GM12864 (cell line): ENCODE results near the gene SPSB1.

ENCODE experiments used
- DNase-seq: peaks from one replicate; pipeline ENCODE4 v3.0.0-alpha.2; 2011; ENCODE audit warnings: low read depth
- H3K4me3 ChIP-seq: 2 replicates; pipeline ENCODE4 v1.5.1; 2011; ENCODE audit warnings: mild to moderate bottlenecking, low read depth, low read length, control low read depth
- CTCF ChIP-seq: IDR thresholded peaks from 2 replicates; pipeline ENCODE4 v1.5.1; 2011; ENCODE audit warnings: low read depth, mild to moderate bottlenecking, moderate library complexity, low read length, control low read depth, inconsistent platforms; ENCODE audit errors: missing control alignments

Gene SPSB1

GRCh38 chr1:9260059-9260766 is 32.5 kb upstream of the SPSB1 start:
- no peak for DNase-seq
- H3K4me3 ChIP-seq = no peak overlapping the region
- TF ChIP-seq CTCF = no peak

- no peak overlapping the region for H3K4me3 ChIP-seq
- no peak for DNase-seq
- no peak for TF ChIP-seq CTCF
Measured at GRCh38 chr1:9261496-9261895, 31.2 kb upstream of the SPSB1 start.

DNA sequence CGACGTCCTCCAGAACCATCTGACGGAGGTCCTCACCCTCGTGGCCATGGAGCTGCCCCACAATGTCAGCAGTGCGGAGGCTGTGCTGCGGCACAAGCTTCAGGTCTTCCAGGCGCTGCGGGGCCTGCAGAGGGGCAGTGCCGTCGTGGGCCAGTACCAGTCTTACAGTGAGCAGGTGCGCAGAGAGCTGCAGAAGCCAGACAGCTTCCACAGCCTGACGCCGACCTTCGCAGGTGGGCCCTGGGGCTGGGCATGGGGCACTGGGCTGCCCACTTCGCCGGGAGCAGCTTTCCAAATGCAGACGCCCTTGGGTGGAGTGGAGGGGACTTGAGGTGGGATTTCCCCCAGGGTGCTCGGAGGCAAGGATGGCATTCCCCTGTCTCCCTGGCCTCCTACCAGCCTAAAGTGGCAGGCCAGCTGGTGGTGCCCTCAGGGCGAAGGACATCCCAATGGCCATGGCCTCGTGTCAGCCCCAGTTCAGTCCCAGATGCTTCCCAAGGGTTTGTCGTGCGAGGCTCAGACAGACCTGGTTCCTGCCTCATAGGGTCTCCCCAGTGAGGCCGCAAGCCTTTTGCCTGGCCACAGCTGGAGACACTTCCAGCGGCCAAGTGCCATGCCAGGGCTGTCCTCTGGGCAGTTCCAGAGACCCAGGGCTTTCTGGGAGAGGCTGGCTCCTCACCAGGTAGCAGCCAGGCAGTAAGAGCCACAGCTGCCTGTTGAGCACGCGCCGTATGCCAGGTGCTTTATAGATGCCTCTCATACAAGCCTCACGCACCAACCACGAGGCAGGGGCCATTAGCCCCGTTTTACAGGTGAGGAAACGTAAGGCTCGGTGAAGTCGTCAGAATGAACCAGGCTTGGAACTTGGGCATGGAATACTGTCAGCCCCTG is 30.4 kb upstream of the SPSB1 start:
- no peak for DNase-seq
- no peak overlapping the region for H3K4me3 ChIP-seq
- no peak for TF ChIP-seq CTCF

- no peak overlapping the region for H3K4me3 ChIP-seq
- TF ChIP-seq CTCF = no peak
- DNase-seq = no peak
Measured at GRCh38 chr1:9263276-9263855, 29.3 kb upstream of the SPSB1 start.

- TF ChIP-seq CTCF = no peak
- no peak overlapping the region for H3K4me3 ChIP-seq
- no peak for DNase-seq
Measured at GRCh38 chr1:9263984-9264872, 28.5 kb upstream of the SPSB1 start.

GRCh38 chr1:9265037-9265436 is 27.7 kb upstream of the SPSB1 start:
- H3K4me3 ChIP-seq = no peak overlapping the region
- no peak for TF ChIP-seq CTCF
- DNase-seq = no peak
